HepG2 (cell line): ENCODE measurements around the gene TPI1. TPM values are rescaled to one million over a fixed set of nuclear protein-coding genes. Genes with fewer than 3 reads are reported as not detected.

Experiments used
- ATF1 ChIP-seq: IDR thresholded peaks from 2 replicates; pipeline ENCODE4 v1.6.1; 2016; ENCODE audit warnings: mild to moderate bottlenecking, control low read depth
- ATF7 ChIP-seq, 2 experiments: fragments of 450-650 bp in 1 of 2; sonication (generic) in 1 of 2; formaldehyde crosslinking in 1 of 2; IDR thresholded peaks; 2 replicates each; pipeline versions ENCODE4 v1.4.0 to v1.6.1; 2016 to 2020; ENCODE audit warnings: antibody characterized with exemption in 1 of 2, mild to moderate bottlenecking in 1 of 2, missing genetic modification reagents in 1 of 2
- CREBL2 ChIP-seq: sonication (generic); formaldehyde crosslinking; IDR thresholded peaks from 2 replicates; pipeline ENCODE4 v1.8.1; 2023; ENCODE audit warnings: missing genetic modification reagents, mild to moderate bottlenecking, borderline replicate concordance
- ELF1 ChIP-seq: sonication (generic); formaldehyde crosslinking; IDR thresholded peaks from 2 replicates; pipeline ENCODE4 v1.4.0; 2020; ENCODE audit warnings: missing genetic modification reagents
- ERF ChIP-seq: IDR thresholded peaks from 2 replicates; pipeline ENCODE4 v1.6.1; 2018; ENCODE audit warnings: missing biosample characterization, missing genetic modification reagents
- FOSL1 ChIP-seq: sonication (generic); formaldehyde crosslinking; IDR thresholded peaks from 2 replicates; pipeline ENCODE4 v1.9.0; 2021; ENCODE audit warnings: missing genetic modification reagents, borderline replicate concordance
- GPN1 ChIP-seq: sonication (generic); formaldehyde crosslinking; IDR thresholded peaks from 2 replicates; pipeline ENCODE4 v1.5.1; 2020; ENCODE audit warnings: missing genetic modification reagents, borderline replicate concordance
- KDM1A ChIP-seq: IDR thresholded peaks from 2 replicates; pipeline ENCODE4 v1.6.1; 2016; ENCODE audit warnings: missing compliant biosample characterization
- KDM5B ChIP-seq: sonication (generic); formaldehyde crosslinking; IDR thresholded peaks from 2 replicates; pipeline ENCODE4 v1.4.0; 2020; ENCODE audit warnings: missing genetic modification reagents, mild to moderate bottlenecking, borderline replicate concordance
- MIXL1 ChIP-seq: IDR thresholded peaks from 2 replicates; pipeline ENCODE4 v1.6.1; 2016
- NR1H2 ChIP-seq: sonication (generic); formaldehyde crosslinking; IDR thresholded peaks from 2 replicates; pipeline ENCODE4 v1.8.1; 2022; ENCODE audit warnings: low read depth, missing genetic modification reagents, borderline replicate concordance
- PRPF4 ChIP-seq: fragments of 200-400 bp; formaldehyde crosslinking; IDR thresholded peaks from 2 replicates; pipeline ENCODE4 v1.6.1; 2016; ENCODE audit warnings: low read length, low read depth; ENCODE audit not compliant: poor library complexity, severe bottlenecking
- SMARCE1 ChIP-seq: fragments of 450-650 bp; IDR thresholded peaks from 2 replicates; pipeline ENCODE4 v1.6.1; 2017; ENCODE audit warnings: borderline replicate concordance
- SMC3 ChIP-seq: IDR thresholded peaks from 2 replicates; pipeline ENCODE4 v1.6.1; 2011; ENCODE audit warnings: low read length, improper control_type of control experiment
- SOX6 ChIP-seq, 2 experiments: fragments of 450-650 bp in 1 of 2; sonication (generic) in 1 of 2; formaldehyde crosslinking in 1 of 2; IDR thresholded peaks; 2 replicates each; pipeline versions ENCODE4 v1.4.0 to v1.6.1; 2017 to 2020; ENCODE audit warnings: antibody characterized with exemption in 1 of 2, mild to moderate bottlenecking in 1 of 2, missing genetic modification reagents in 1 of 2
- TOE1 ChIP-seq: sonication (generic); formaldehyde crosslinking; IDR thresholded peaks from 2 replicates; pipeline ENCODE4 v1.4.0; 2020; ENCODE audit warnings: mild to moderate bottlenecking, missing genetic modification reagents
- ZNF232 ChIP-seq: sonication (generic); formaldehyde crosslinking; IDR thresholded peaks from 2 replicates; pipeline ENCODE4 v1.4.0; 2020; ENCODE audit warnings: missing genetic modification reagents, borderline replicate concordance
- ZNF260 ChIP-seq: sonication (generic); formaldehyde crosslinking; IDR thresholded peaks from 2 replicates; pipeline ENCODE4 v1.4.0; 2020; ENCODE audit warnings: missing genetic modification reagents, low read depth, mild to moderate bottlenecking, borderline replicate concordance
- ZNF33A ChIP-seq: sonication (generic); formaldehyde crosslinking; IDR thresholded peaks from 2 replicates; pipeline ENCODE4 v1.5.1; 2020; ENCODE audit warnings: missing genetic modification reagents, mild to moderate bottlenecking, moderate library complexity, borderline replicate concordance
- ZNF576 ChIP-seq: sonication (generic); formaldehyde crosslinking; IDR thresholded peaks from 2 replicates; pipeline ENCODE4 v1.4.0; 2020; ENCODE audit warnings: mild to moderate bottlenecking, missing genetic modification reagents
- ZNF703 ChIP-seq: sonication (generic); formaldehyde crosslinking; IDR thresholded peaks from 2 replicates; pipeline ENCODE4 v1.5.1; 2020; ENCODE audit warnings: missing genetic modification reagents, mild to moderate bottlenecking, moderate library complexity, borderline replicate concordance
- ZNF781 ChIP-seq: sonication (generic); formaldehyde crosslinking; IDR thresholded peaks from 2 replicates; pipeline ENCODE4 v1.5.1; 2020; ENCODE audit warnings: borderline replicate concordance, mild to moderate bottlenecking, missing genetic modification reagents; ENCODE audit errors: not compliant biosample characterization
- ZSCAN21 ChIP-seq: sonication (generic); formaldehyde crosslinking; IDR thresholded peaks from 2 replicates; pipeline ENCODE4 v1.8.0; 2022; ENCODE audit warnings: mild to moderate bottlenecking, missing genetic modification reagents, moderate library complexity, borderline replicate concordance
- ZSCAN5A ChIP-seq: sonication (generic); formaldehyde crosslinking; IDR thresholded peaks from 2 replicates; pipeline ENCODE4 v1.8.0; 2022; ENCODE audit warnings: mild to moderate bottlenecking, missing genetic modification reagents, borderline replicate concordance
- polyA plus RNA-seq, 8 experiments: library from polyadenylated mRNA; depleted of rRNA in 3 of 8; stranded (reverse) in 7 of 8; unstranded in 1 of 8; fragments of >200 nt; fragmentation: Illumina TruSeq in 4 of 8; extraction: Trizol in 4 of 8; gene quantifications; 2 replicates each; pipeline versions ENCODE4 v1.2.1 to v1.2.3, GENCODE V29; 2011 to 2016; ENCODE audit warnings: low read depth in 4 of 8, missing spikeins in 1 of 8, mixed read lengths in 1 of 8; ENCODE audit not compliant: insufficient read depth in 1 of 8
- total RNA-seq, 5 experiments: library from RNA; depleted of rRNA; stranded (reverse); fragments of >200 nt; fragmentation: Illumina TruSeq; extraction: Trizol; gene quantifications; 2 replicates each; pipeline ENCODE4 v1.2.3, GENCODE V29; 2016; ENCODE audit warnings: low read depth in 1 of 5

Gene TPI1
- total and polyA plus RNA-seq, 2 of the 13 experiments (the other 11 are each of a cell fraction or from before 2014, with no cell fraction given), result 945 to 2,535 TPM

- no peak for TF ChIP-seq ZNF260 (CRISPR knock-in tag)
- TF ChIP-seq FOSL1 (CRISPR knock-in tag), result no peak
- TF ChIP-seq KDM5B, result peak; percentile 70; the same call in 1 of the 2 replicates
- no peak for TF ChIP-seq PRPF4
- no peak for TF ChIP-seq SMC3
- no peak for TF ChIP-seq ZSCAN5A (CRISPR knock-in tag)
- no peak for TF ChIP-seq SOX6 (IDR thresholded peaks at IDR 0.05)
- TF ChIP-seq SOX6 (CRISPR knock-in tag; IDR thresholded peaks at IDR 0.05), result no peak
- TF ChIP-seq MIXL1, result no peak
- peak; percentile 97 for TF ChIP-seq ELF1 (CRISPR knock-in tag)
- TF ChIP-seq NR1H2 (CRISPR knock-in tag), result no peak
- no peak for TF ChIP-seq ZNF33A (CRISPR knock-in tag)
- no peak for TF ChIP-seq ZNF232 (CRISPR knock-in tag)
- no peak for TF ChIP-seq SMARCE1
- TF ChIP-seq GPN1 (CRISPR knock-in tag), result no peak
- no peak for TF ChIP-seq ZNF576
- no peak for TF ChIP-seq TOE1 (CRISPR knock-in tag)
- TF ChIP-seq ZNF703 (CRISPR knock-in tag), result no peak
- peak; percentile 58; the same call in 1 of the 2 replicates for TF ChIP-seq ERF (CRISPR knock-in tag)
- no peak for TF ChIP-seq ATF7 (IDR thresholded peaks at IDR 0.05)
- TF ChIP-seq ATF7 (CRISPR knock-in tag; IDR thresholded peaks at IDR 0.05), result peak; percentile 53; the same call in 1 of the 2 replicates
- no peak for TF ChIP-seq KDM1A (CRISPR knock-in tag)
- peak; percentile 89 for TF ChIP-seq ATF1 (CRISPR knock-in tag)
- TF ChIP-seq ZNF781, result no peak
- 0 out of 2 replicates have a peak, but pooled peaks have one; percentile 37 for TF ChIP-seq CREBL2 (CRISPR knock-in tag)
- TF ChIP-seq ZSCAN21 (CRISPR knock-in tag), result no peak
These were observed 15.2 kb upstream of the TPI1 start, which contains the start of gene USP5 (continued) for GRCh38 chr12:6851921-6852650.
